Neuronal stem cell (in vitro differentiated cells): ENCODE measurements around the gene HOXD10.

Experiments used
- DNase-seq: peaks from one replicate; pipeline ENCODE4 v3.0.0-alpha.2; 2013; ENCODE audit warnings: low spot score
- H2AFZ ChIP-seq: one replicate; pipeline ENCODE4 v1.6.1; 2013; ENCODE audit warnings: mild to moderate bottlenecking, low read length, inconsistent platforms
- H2AK5ac ChIP-seq: 2 replicates; pipeline ENCODE4 v1.6.1; 2013; ENCODE audit warnings: low read depth, mild to moderate bottlenecking, inconsistent platforms, low read length, moderate library complexity, mixed read lengths
- H2BK120ac ChIP-seq: 2 replicates; pipeline ENCODE4 v1.6.1; 2013; ENCODE audit warnings: low read depth, mild to moderate bottlenecking, inconsistent platforms, low read length, moderate library complexity, mixed read lengths
- H2BK12ac ChIP-seq: one replicate; pipeline ENCODE4 v1.6.1; 2013; ENCODE audit warnings: low read length, inconsistent platforms
- H2BK15ac ChIP-seq: 2 replicates; pipeline ENCODE4 v1.6.1; 2013; ENCODE audit warnings: mild to moderate bottlenecking, low read length, inconsistent platforms, mixed read lengths
- H2BK5ac ChIP-seq: one replicate; pipeline ENCODE4 v1.6.1; 2013; ENCODE audit warnings: inconsistent platforms, mild to moderate bottlenecking, low read length, moderate library complexity
- H3K14ac ChIP-seq: one replicate; pipeline ENCODE4 v1.6.1; 2013; ENCODE audit warnings: low read length, inconsistent platforms
- H3K18ac ChIP-seq: 2 replicates; pipeline ENCODE4 v1.6.1; 2013; ENCODE audit warnings: low read length, inconsistent platforms
- H3K23ac ChIP-seq: 2 replicates; pipeline ENCODE4 v1.6.1; 2013; ENCODE audit warnings: low read depth, mild to moderate bottlenecking, mixed read lengths, low read length, inconsistent platforms; ENCODE audit not compliant: poor library complexity
- H3K27ac ChIP-seq: replicated peaks from 3 replicates; pipeline ENCODE4 v1.5.1; 2013; ENCODE audit warnings: low read length, inconsistent platforms
- H3K27me3 ChIP-seq, 3 experiments: 2 replicates each; pipeline ENCODE4 v1.6.1; 2013; ENCODE audit warnings: low read length in 3 of 3, mild to moderate bottlenecking in 2 of 3, inconsistent platforms in 1 of 3, low read depth in 1 of 3, mixed read lengths in 1 of 3, moderate library complexity in 1 of 3; ENCODE audit not compliant: control insufficient read depth in 3 of 3, insufficient read depth in 3 of 3
- H3K36me3 ChIP-seq, 2 donors: replicated peaks in 1 of 2; 2 replicates each; pipeline ENCODE4 v1.6.1; 2013; ENCODE audit warnings: low read length in 2 of 2; ENCODE audit not compliant: control insufficient read depth in 2 of 2, insufficient read depth in 2 of 2
- H3K4ac ChIP-seq: 2 replicates; pipeline ENCODE4 v1.6.1; 2013; ENCODE audit warnings: inconsistent platforms, mild to moderate bottlenecking, low read length, moderate library complexity
- H3K4me1 ChIP-seq, 2 donors: 1 replicate in 1 of 2; 2 replicates in 1 of 2; pipeline ENCODE4 v1.6.1; 2013; ENCODE audit warnings: low read length in 2 of 2, low read depth in 1 of 2; ENCODE audit not compliant: control insufficient read depth in 2 of 2, insufficient read depth in 1 of 2
- H3K4me2 ChIP-seq: one replicate; pipeline ENCODE4 v1.6.1; 2013; ENCODE audit warnings: mild to moderate bottlenecking, low read length, inconsistent platforms; ENCODE audit not compliant: insufficient read depth, poor library complexity, severe bottlenecking
- H3K4me3 ChIP-seq, 2 donors: 2 replicates each; pipeline ENCODE4 v1.5.1; 2013; ENCODE audit warnings: low read length in 2 of 2, mild to moderate bottlenecking in 2 of 2, inconsistent platforms in 1 of 2, moderate library complexity in 1 of 2
- H3K79me1 ChIP-seq: one replicate; pipeline ENCODE4 v1.6.1; 2013; ENCODE audit warnings: low read depth, mild to moderate bottlenecking, inconsistent platforms, low read length, moderate library complexity
- H3K9ac ChIP-seq: one replicate; pipeline ENCODE4 v1.6.1; 2013; ENCODE audit warnings: mild to moderate bottlenecking, low read depth, low read length, inconsistent platforms; ENCODE audit not compliant: poor library complexity
- H3K9me3 ChIP-seq, 2 donors: replicated peaks in 1 of 2; 2 replicates each; pipeline versions ENCODE3 to v1.6.1; 2013; ENCODE audit warnings: low read length in 2 of 2, mild to moderate bottlenecking in 2 of 2, inconsistent platforms in 1 of 2, low read depth in 1 of 2, mixed read lengths in 1 of 2, moderate library complexity in 1 of 2; ENCODE audit not compliant: control insufficient read depth in 2 of 2, insufficient read depth in 1 of 2
- H4K8ac ChIP-seq: one replicate; pipeline ENCODE4 v1.6.1; 2013; ENCODE audit warnings: low read depth, mild to moderate bottlenecking, inconsistent platforms, low read length, moderate library complexity
- H4K91ac ChIP-seq: one replicate; pipeline ENCODE4 v1.6.1; 2013; ENCODE audit warnings: low read length, low read depth, mild to moderate bottlenecking, inconsistent platforms; ENCODE audit not compliant: poor library complexity
- WGBS, 2 donors: extraction: QIAGEN DNeasy Blood & Tissue Kit; methylation state at CpG; one replicate each; pipeline ENCODE4 v1.1.7; 2013; ENCODE audit warnings: missing lambda C conversion rate in 2 of 2, mixed read lengths in 1 of 2; ENCODE audit not compliant: insufficient read length in 2 of 2, insufficient replicate concordance in 1 of 2; ENCODE audit errors: extremely low coverage in 2 of 2; 5-methylcytosine and 5-hydroxymethylcytosine counted together

Gene HOXD10

GRCh38 chr2:176090862-176091261 lies 25.7 kb upstream of the HOXD10 start:
- Histone ChIP-seq H3K36me3 (no peaks in the 10 kb centered on the region), H2AK5ac (no peak overlapping the region), H2BK15ac (no peak overlapping the region), H4K8ac (no peak overlapping the region), H2BK12ac (no peak overlapping the region), H3K23ac (no peak overlapping the region), H3K4me2 (no peak overlapping the region), H2BK120ac (no peak overlapping the region), H3K27me3 (peaks cover 46 to 97% (median 92%) of the 10 kb centered on the region in 3 experiments), H3K14ac (no peak overlapping the region), H3K4ac (no peak overlapping the region), H3K79me1 (no peaks in the 10 kb centered on the region), H3K4me3 (no peak overlapping the region), H3K27ac (no peak overlapping the region), H3K4me1 (peaks cover 2 to 5% of the 10 kb centered on the region in 2 donors), H3K18ac (no peak overlapping the region), H3K9ac (no peak overlapping the region), H2AFZ (no peak overlapping the region), H3K9me3 (peaks cover 0 to 4% of the 10 kb centered on the region in 2 donors), H2BK5ac (no peak overlapping the region), H4K91ac (no peak overlapping the region)
- no CpG with 5 or more reads among the region's 5 CpGs for WGBS, 2 donors
- no peak for DNase-seq

DNA sequence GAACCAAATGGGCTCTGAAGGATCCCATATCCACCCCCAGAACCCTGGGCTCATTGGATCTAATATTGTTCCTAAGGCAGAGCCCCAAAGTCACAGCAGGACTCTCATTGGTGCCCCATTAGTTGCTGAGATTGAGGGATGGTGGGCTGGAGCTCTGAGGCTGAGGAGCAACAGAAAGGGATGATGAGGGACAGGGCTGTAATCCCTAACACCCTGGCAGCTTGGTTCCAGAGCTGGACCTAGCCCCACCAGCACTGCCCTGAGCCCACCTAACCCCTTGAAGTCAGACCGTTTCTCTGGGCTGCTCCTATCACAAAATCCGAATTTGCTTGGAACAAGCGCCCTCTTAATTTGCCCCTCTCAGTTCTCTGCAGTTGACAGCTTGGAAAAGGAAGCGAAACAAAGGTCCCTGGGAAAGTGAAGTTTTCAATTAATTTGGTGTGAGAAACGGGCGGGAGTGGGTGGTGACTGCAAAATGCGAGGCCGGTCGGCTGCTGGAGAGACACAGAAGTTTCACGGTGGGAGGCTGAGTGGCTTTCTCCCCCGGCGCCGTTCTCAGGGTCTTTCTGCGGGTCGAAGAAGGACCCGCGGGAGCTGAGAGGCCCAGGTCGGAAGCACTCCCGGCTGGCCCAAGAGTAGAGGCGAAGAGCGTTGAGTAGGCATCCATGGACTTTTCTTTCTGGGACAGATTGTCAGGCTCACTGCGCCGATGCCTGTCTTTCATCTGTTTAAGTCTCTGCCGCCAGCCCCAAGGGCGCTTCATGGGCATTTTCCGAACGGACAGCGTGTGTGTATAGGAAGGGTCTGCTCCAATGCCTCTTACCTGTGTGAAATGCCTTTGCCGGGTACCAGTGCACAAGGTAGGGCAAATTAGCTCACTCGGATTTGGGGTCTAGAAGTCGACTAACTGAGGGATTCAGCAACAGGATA lies 25.0 kb upstream of the HOXD10 start:
- Histone ChIP-seq H3K27me3 (peaks cover 48 to 97% (median 91%) of the 10 kb centered on the region in 3 experiments), H3K4me3 (no peak overlapping the region), H2BK5ac (no peak overlapping the region), H4K91ac (no peak overlapping the region), H2BK120ac (no peak overlapping the region), H3K4ac (no peak overlapping the region), H3K79me1 (no peaks in the 10 kb centered on the region), H3K4me1 (peaks cover 2 to 5% of the 10 kb centered on the region in 2 donors), H3K23ac (peak overlapping the region; percentile 4), H3K9me3 (peaks cover 0 to 4% of the 10 kb centered on the region in 2 donors), H2AFZ (peak overlapping the region; percentile 13), H3K18ac (no peak overlapping the region), H3K27ac (no peak overlapping the region), H2BK12ac (no peak overlapping the region), H3K9ac (no peak overlapping the region), H2AK5ac (no peak overlapping the region), H4K8ac (no peak overlapping the region), H3K36me3 (no peaks in the 10 kb centered on the region), H3K14ac (no peak overlapping the region), H2BK15ac (no peak overlapping the region), H3K4me2 (no peak overlapping the region)
- no CpG with 5 or more reads among the region's 31 CpGs for WGBS, 2 donors
- DNase-seq: no peak

- H2BK15ac ChIP-seq: no peak within 1 kb of the TSS
- H3K23ac ChIP-seq: peak within 1 kb of the TSS; percentile 68
- no peak within 1 kb of the TSS for H3K14ac ChIP-seq
- H3K4me2 ChIP-seq: peak within 1 kb of the TSS; percentile 72
- no peak within 1 kb of the TSS for H2BK5ac ChIP-seq
- H2BK120ac ChIP-seq: no peak within 1 kb of the TSS
- no peak for DNase-seq
- H3K4me3 ChIP-seq: peak within 1 kb of the TSS; percentile 17 to 34
- no peak within 1 kb of the TSS for H4K8ac ChIP-seq
- no peaks in the 10 kb centered on the region for H3K36me3 ChIP-seq
- H3K27ac ChIP-seq: no peak within 1 kb of the TSS
- peak within 1 kb of the TSS; percentile 67 for H3K18ac ChIP-seq
- WGBS, 2 donors: no CpG with 5 or more reads among the region's 95 CpGs
- peak within 1 kb of the TSS; percentile 95 for H2AFZ ChIP-seq
- H3K79me1 ChIP-seq: no peaks in the 10 kb centered on the region
- no peak within 1 kb of the TSS for H3K4ac ChIP-seq
- H2BK12ac ChIP-seq: no peak within 1 kb of the TSS
- peak within 1 kb of the TSS; percentile 45 for H3K9ac ChIP-seq
- H2AK5ac ChIP-seq: no peak within 1 kb of the TSS
- peaks cover 54 to 97% (median 91%) of the 10 kb centered on the region in 3 experiments for H3K27me3 ChIP-seq
- H3K4me1 ChIP-seq: peaks cover 2 to 5% of the 10 kb centered on the region in 2 donors
- H4K91ac ChIP-seq: no peak within 1 kb of the TSS
- H3K9me3 ChIP-seq: peaks cover 0 to 4% of the 10 kb centered on the region in 2 donors
Measured at GRCh38 chr2:176092270-176093144, 24.1 kb upstream of the HOXD10 start, which contains the start of gene HOXD13. Gene HOXD13, plus strand, starts transcription at chr2:176092721. Its CDS starts 170 bp downstream, at chr2:176092891.
